Chondrocyte (in vitro differentiated cells): Measurements from ENCODE around the gene MPC1. TPM values are rescaled to one million over a fixed set of nuclear protein-coding genes. Genes with fewer than 3 reads are reported as not detected.
A peak's percentile ranks its signal among the peaks of the same experiment; 100 is the strongest.

ENCODE experiments used
- DNase-seq: peaks from one replicate; pipeline ENCODE4 v3.0.0; 2021; ENCODE audit warnings: mixed read lengths, low spot score
- H3K27ac Mint-ChIP-seq: one replicate; pipeline ENCODE4 v1.8.0; 2021; ENCODE audit warnings: mild to moderate bottlenecking, moderate library complexity, mixed read lengths; ENCODE audit not compliant: unreplicated experiment
- H3K27me3 Mint-ChIP-seq: 2 replicates; pipeline ENCODE4 v1.8.0; 2021; ENCODE audit warnings: low read depth, mixed read lengths
- H3K36me3 Mint-ChIP-seq: 2 replicates; pipeline ENCODE4 v1.8.0; 2021; ENCODE audit warnings: low read depth, mixed read lengths
- H3K4me1 Mint-ChIP-seq: 2 replicates; pipeline ENCODE4 v1.8.0; 2021; ENCODE audit warnings: low read depth, mild to moderate bottlenecking, mixed read lengths
- H3K4me3 Mint-ChIP-seq: one replicate; pipeline ENCODE4 v1.8.0; 2021; ENCODE audit warnings: mild to moderate bottlenecking, moderate library complexity, mixed read lengths; ENCODE audit not compliant: unreplicated experiment
- H3K9me3 Mint-ChIP-seq: 2 replicates; pipeline ENCODE4 v1.8.0; 2021; ENCODE audit warnings: low read depth, mixed read lengths
- CTCF ChIP-seq: fragments of 200-600 bp; sonication (generic); IDR thresholded peaks from 2 replicates; pipeline ENCODE4 v1.5.0; 2021; ENCODE audit warnings: antibody characterized with exemption, mild to moderate bottlenecking, moderate library complexity
- total RNA-seq: library from RNA; stranded (reverse); gene quantifications from 3 replicates; pipeline ENCODE4 v1.2.1, GENCODE V29; 2021

The MPC1 gene
- total RNA-seq, 1 donor from 2014 or later: 30.1 TPM

- no peaks in the 10 kb centered on the region for H3K27me3 Mint-ChIP-seq
- TF ChIP-seq CTCF: no peak
- H3K4me1 Mint-ChIP-seq: peaks cover 26% of the 10 kb centered on the region
- no peaks in the 10 kb centered on the region for H3K9me3 Mint-ChIP-seq
- no peak overlapping the region for H3K4me3 Mint-ChIP-seq
- no peak overlapping the region for H3K27ac Mint-ChIP-seq
- DNase-seq: no peak
- H3K36me3 Mint-ChIP-seq: peaks cover 7% of the 10 kb centered on the region
Observed at GRCh38 chr6:166334878-166335277, 47.9 kb downstream of the MPC1 start.

GRCh38 chr6:166333172-166333995 lies 49.4 kb downstream of the MPC1 start:
- Mint-ChIP-seq H3K4me1 (peaks cover 26% of the 10 kb centered on the region), H3K9me3 (no peaks in the 10 kb centered on the region), H3K27me3 (no peaks in the 10 kb centered on the region), H3K27ac (peak overlapping the region; percentile 9), H3K36me3 (peaks cover 7% of the 10 kb centered on the region), H3K4me3 (no peak overlapping the region)
- DNase-seq: no peak
- TF ChIP-seq CTCF: no peak

GRCh38 chr6:166331503-166332415 lies 51.0 kb downstream of the MPC1 start:
- Mint-ChIP-seq H3K27me3 (no peaks in the 10 kb centered on the region), H3K4me1 (peaks cover 23% of the 10 kb centered on the region), H3K27ac (no peak overlapping the region), H3K36me3 (peaks cover 7% of the 10 kb centered on the region), H3K4me3 (no peak overlapping the region), H3K9me3 (no peaks in the 10 kb centered on the region)
- no peak for DNase-seq
- no peak for TF ChIP-seq CTCF

- Mint-ChIP-seq H3K4me3 (peak overlapping the region; percentile 25), H3K27me3 (no peaks in the 10 kb centered on the region), H3K36me3 (peaks cover 11% of the 10 kb centered on the region), H3K27ac (peak overlapping the region; percentile 12), H3K9me3 (no peaks in the 10 kb centered on the region), H3K4me1 (peaks cover 23% of the 10 kb centered on the region)
- DNase-seq: no peak
- TF ChIP-seq CTCF: peak; percentile 51
Observed at GRCh38 chr6:166330612-166331011, 52.1 kb downstream of the MPC1 start.

GRCh38 chr6:166325383-166326042 lies 57.2 kb downstream of the MPC1 start:
- Mint-ChIP-seq H3K36me3 (peaks cover 10% of the 10 kb centered on the region), H3K27me3 (no peaks in the 10 kb centered on the region), H3K9me3 (no peaks in the 10 kb centered on the region), H3K27ac (no peak overlapping the region), H3K4me3 (no peak overlapping the region), H3K4me1 (peaks cover 1% of the 10 kb centered on the region)
- DNase-seq: no peak
- TF ChIP-seq CTCF: no peak
